Pancreas (tissue), 10 donors: ENCODE data around the gene NPEPPS. TPM values are rescaled to one million over a fixed set of nuclear protein-coding genes. Genes with fewer than 3 reads are reported as not detected.

Source experiments
- ATAC-seq, 4 donors: fragments of 200-7000 bp; cut with Tn5 transposase; one replicate each; pipeline versions ENCODE4 v1.8.0 to v1.9.1; 2020; ENCODE audit warnings: mild to moderate bottlenecking in 4 of 4, moderate library complexity in 4 of 4
- DNase-seq, 6 donors: peaks; one replicate each; pipeline ENCODE4 v3.0.0-alpha.2; 2020
- FAIRE-seq: peaks from 2 replicates; lab custom pipeline; 2012; peaks lifted over from hg19 to GRCh38; lab: Jason Lieb, UNC
- H3K27ac ChIP-seq, 4 donors: fragments of 200-600 bp; sonication (generic); 1 replicate in 3 of 4; 2 replicates in 1 of 4; pipeline versions ENCODE4 v1.5.0 to v1.8.0; 2020
- H3K27me3 ChIP-seq, 4 donors: fragments of 200-600 bp; one replicate each; pipeline ENCODE4 v1.8.0; 2021
- H3K36me3 ChIP-seq, 3 donors: fragments of 200-600 bp; sonication (generic) in 1 of 3; one replicate each; pipeline versions ENCODE4 v1.5.0 to v1.8.0; 2020 to 2021
- H3K4me1 ChIP-seq, 3 donors: fragments of 200-600 bp; one replicate each; pipeline ENCODE4 v1.8.0; 2021
- H3K4me3 ChIP-seq, 4 donors: fragments of 200-600 bp; sonication (generic) in 2 of 4; one replicate each; pipeline versions ENCODE4 v1.5.0 to v1.8.0; 2020 to 2021
- H3K9me3 ChIP-seq, 4 donors: fragments of 200-600 bp; one replicate each; pipeline ENCODE4 v1.8.0; 2021
- WGBS, 2 donors: extraction: QIAGEN DNeasy Blood & Tissue Kit; methylation state at CpG; one replicate each; pipeline ENCODE4 v1.1.7; 2013; 5-methylcytosine and 5-hydroxymethylcytosine counted together
- intact Hi-C, 3 donors: fragments of 100-400 bp; cut with DNase I; formaldehyde crosslinking; loops; one replicate each; pipeline versions ENCODE4 v1.11.1 to v1.14.2; 2022
- polyA plus RNA-seq, 2 donors: library from polyadenylated mRNA; stranded (reverse); fragments of 200-250 nt; gene quantifications; one replicate each; pipeline ENCODE4 v1.2.3, GENCODE V29; 2013
- total RNA-seq, 6 donors: library from RNA; stranded (reverse); fragmentation: NEBNext Ultra II Directional in 4 of 6; extraction: Animal tissue kit (Norgen Biotek cat#: 25700) in 4 of 6; gene quantifications; one replicate each; pipeline versions ENCODE4 v1.2.1 to v1.2.4, GENCODE V29; 2021 to 2023
- TF ChIP-seq, protein P1 (sequence below), 4 donors: fragments of 200-600 bp; sonication (generic) in 3 of 4; IDR thresholded peaks; one replicate each; pipeline versions ENCODE4 v1.5.0 to v1.8.0; 2021; ENCODE audit warnings: antibody characterized with exemption in 4 of 4
- donor health status: healthy with polysubstance abuse.
- donor health status: DM: no; HTN: no; CAD: no; lungs with moderate emphysema.
- donor health status: DM: no; HTN: no; CAD: no.
- donor health status: control.
- donor health status: control.
- donor health status: Bipolar disorder and iron deficiency.
- donor health status: DM: yes; HTN: yes; CAD: no.
- donor health status: DM: no; HTN: no; CAD: no.
- donor health status: DM: no; HTN: no; CAD: no.
- donor health status: DM: yes; HTN: yes; CAD: no.

The NPEPPS gene
- total and polyA plus RNA-seq, 8 donors = 31.9 to 72.3 (median 45.9) TPM

DNA sequence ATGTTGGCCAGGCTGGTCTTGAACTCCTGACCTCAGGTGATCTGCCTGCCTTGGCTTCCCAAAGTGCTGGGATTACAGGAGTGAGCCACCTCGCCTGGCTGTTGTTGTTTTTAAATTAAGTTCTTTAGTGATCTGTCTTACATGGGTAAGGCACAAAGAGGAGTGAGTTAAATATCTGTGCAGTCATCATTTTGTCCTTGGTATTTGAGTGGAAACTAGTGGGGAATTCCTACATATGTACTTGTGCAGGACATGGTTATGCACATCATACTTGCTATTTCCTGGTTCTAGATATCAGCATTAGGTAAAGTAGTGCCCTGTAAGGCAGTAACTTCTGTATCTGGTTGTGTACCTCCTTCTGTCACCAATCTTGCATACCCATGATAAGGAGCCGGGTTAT, 122.5 kb downstream of the NPEPPS start:
- FAIRE-seq (no peak), ATAC-seq (no peak), DNase-seq (no peak)
- intact Hi-C loops = no loop called here
- Histone ChIP-seq H3K27me3 (no peaks in the 10 kb centered on the region), H3K36me3 (peaks cover 11 to 48% (median 25%) of the 10 kb centered on the region in 3 donors), H3K4me1 (peaks cover 0 to 35% (median 10%) of the 10 kb centered on the region in 3 donors), H3K9me3 (no peaks in the 10 kb centered on the region), H3K27ac (no peak overlapping the region), H3K4me3 (no peak overlapping the region)
- TF ChIP-seq, protein P1, sequence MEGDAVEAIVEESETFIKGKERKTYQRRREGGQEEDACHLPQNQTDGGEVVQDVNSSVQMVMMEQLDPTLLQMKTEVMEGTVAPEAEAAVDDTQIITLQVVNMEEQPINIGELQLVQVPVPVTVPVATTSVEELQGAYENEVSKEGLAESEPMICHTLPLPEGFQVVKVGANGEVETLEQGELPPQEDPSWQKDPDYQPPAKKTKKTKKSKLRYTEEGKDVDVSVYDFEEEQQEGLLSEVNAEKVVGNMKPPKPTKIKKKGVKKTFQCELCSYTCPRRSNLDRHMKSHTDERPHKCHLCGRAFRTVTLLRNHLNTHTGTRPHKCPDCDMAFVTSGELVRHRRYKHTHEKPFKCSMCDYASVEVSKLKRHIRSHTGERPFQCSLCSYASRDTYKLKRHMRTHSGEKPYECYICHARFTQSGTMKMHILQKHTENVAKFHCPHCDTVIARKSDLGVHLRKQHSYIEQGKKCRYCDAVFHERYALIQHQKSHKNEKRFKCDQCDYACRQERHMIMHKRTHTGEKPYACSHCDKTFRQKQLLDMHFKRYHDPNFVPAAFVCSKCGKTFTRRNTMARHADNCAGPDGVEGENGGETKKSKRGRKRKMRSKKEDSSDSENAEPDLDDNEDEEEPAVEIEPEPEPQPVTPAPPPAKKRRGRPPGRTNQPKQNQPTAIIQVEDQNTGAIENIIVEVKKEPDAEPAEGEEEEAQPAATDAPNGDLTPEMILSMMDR (IDR thresholded peaks at IDR 0.05) = no peak
- 40 to 49% methylated on average over 2 of the region's 2 CpGs for WGBS, 2 donors

DNA sequence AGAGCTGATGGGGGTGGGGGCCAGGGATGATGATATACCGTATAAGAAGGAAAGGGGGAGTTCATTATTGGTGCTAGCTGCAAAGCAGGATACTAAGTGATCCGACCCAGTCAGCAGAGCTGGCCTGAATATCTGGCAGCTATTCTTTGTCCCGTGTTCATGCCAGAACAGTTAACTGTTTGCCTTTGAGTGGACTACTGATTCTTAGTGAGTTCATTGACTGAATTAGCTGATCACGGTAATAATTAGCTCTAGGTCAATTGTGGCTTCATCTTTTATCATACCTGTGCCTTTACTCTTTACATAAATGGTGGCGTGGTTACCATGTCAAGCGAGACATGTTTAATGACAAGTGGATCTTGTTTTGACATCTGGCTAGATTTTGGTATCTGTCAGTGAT, 124.1 kb downstream of the NPEPPS start:
- 20 to 21% methylated on average over 6 of the region's 6 CpGs for WGBS, 2 donors
- DNase-seq (peak in 1 of 6 donors; percentile 33), FAIRE-seq (no peak), ATAC-seq (no peak)
- Histone ChIP-seq H3K9me3 (no peaks in the 10 kb centered on the region), H3K36me3 (peaks cover 15 to 64% (median 39%) of the 10 kb centered on the region in 3 donors), H3K4me1 (peaks cover 0 to 29% (median 10%) of the 10 kb centered on the region in 3 donors), H3K27ac (no peak overlapping the region), H3K27me3 (no peaks in the 10 kb centered on the region), H3K4me3 (no peak overlapping the region)
- intact Hi-C loops = no loop called here
- TF ChIP-seq, protein P1 (IDR thresholded peaks at IDR 0.05) = no peak

DNA sequence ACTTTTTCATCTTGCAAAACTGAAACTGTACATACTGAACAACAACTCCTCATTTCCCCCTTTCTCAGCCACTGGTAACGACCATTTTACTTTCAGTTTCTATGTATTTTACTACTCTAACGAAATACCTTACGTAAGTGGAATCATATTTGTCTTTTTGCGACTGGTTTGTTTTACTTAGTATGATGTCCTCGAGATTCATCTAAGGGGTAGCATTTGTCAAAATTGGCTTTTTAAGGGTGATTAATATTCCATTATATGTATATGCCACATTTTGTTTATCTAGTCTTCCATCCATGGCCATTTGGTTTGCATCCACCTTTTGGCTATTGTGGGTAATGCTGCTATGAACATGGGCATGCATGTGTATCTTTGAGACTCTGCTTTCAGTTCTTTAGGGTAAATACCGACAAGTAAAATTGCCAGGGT, 129.2 kb downstream of the NPEPPS start:
- peaks cover 0 to 3% (median 0%) of the 10 kb centered on the region in 3 donors for H3K4me1 ChIP-seq
- ATAC-seq (peak in 1 of 4 donors; percentile 31), FAIRE-seq (no peak), DNase-seq (no peak)
- no peaks in the 10 kb centered on the region for H3K27me3 ChIP-seq
- no peaks in the 10 kb centered on the region for H3K9me3 ChIP-seq
- intact Hi-C loops = no loop called here
- no peak overlapping the region for H3K4me3 ChIP-seq
- TF ChIP-seq, protein P1 (IDR thresholded peaks at IDR 0.05) = no peak
- peak overlapping the region in 1 of 4 donors; percentile 26 for H3K27ac ChIP-seq
- 80% methylated on average over 6 of the region's 6 CpGs for WGBS, 2 donors
- peaks cover 10 to 77% (median 51%) of the 10 kb centered on the region in 3 donors for H3K36me3 ChIP-seq

DNA sequence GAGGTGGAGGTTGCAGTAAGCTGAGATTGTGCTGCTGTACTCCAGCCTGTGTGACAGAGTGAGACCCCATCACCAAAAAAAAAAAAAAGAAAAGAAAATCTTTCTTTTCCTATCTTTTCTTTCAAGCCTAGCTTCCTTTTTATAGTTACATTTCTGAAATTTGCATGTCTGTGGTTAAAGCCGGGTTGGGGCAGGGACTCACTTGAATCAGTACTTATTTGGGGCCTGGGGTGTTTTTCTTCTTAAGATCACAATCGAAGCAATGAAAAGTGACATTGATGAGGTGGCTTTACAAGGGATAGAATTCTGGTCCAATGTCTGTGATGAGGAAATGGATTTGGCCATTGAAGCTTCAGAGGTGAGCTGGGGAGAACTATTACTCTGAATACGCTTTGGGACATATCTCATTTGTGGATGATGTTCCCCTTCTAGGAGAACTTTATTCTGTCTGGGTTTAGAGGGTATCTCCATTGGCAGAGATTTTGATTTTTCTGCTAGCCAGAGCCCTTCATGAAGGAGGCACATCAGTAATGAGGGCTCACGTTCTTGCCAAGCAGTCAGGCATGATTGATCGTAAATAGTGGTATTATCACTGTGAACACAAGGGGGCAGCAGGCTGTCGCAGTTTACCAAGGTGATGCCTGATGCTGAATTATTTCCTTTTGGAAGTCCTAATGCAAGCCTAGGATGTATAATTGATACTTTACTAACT, 133.2 kb downstream of the NPEPPS start:
- FAIRE-seq (no peak), ATAC-seq (peak; percentile 79 to 96 (median 90)), DNase-seq (peak in 4 of 6 donors; percentile 29 to 62 (median 34))
- TF ChIP-seq, protein P1 (IDR thresholded peaks at IDR 0.05) = peak; percentile 29 to 65 (median 48)
- H3K9me3 ChIP-seq = no peaks in the 10 kb centered on the region
- no peaks in the 10 kb centered on the region for H3K27me3 ChIP-seq
- H3K4me3 ChIP-seq = no peak overlapping the region
- H3K4me1 ChIP-seq = no peaks in the 10 kb centered on the region
- WGBS, 2 donors = 38 to 43% methylated on average over 6 of the region's 6 CpGs
- H3K36me3 ChIP-seq = peaks cover 2 to 81% (median 42%) of the 10 kb centered on the region in 3 donors
- no peak overlapping the region for H3K27ac ChIP-seq
- intact Hi-C loops = no loop called here

DNA sequence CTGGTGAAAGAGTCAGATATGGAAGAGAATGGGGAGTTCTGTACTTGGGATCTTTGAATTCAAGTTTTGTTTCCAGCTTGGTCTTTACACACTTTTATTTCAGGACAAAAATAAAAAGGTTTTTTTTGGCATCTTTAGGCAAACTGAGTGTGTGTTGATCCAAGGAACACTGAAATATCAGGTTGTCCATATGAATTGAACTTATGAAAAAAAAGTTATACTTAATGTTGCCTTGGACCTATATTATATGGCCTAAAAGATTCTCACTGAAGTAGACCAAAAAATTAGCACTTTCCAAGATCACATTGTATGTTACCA, 133.7 kb downstream of the NPEPPS start:
- H3K9me3 ChIP-seq = no peaks in the 10 kb centered on the region
- TF ChIP-seq, protein P1 (IDR thresholded peaks at IDR 0.05) = peak in 1 of 4 donors; percentile 3
- intact Hi-C loops = no loop called here
- H3K36me3 ChIP-seq = peaks cover 7 to 81% (median 39%) of the 10 kb centered on the region in 3 donors
- FAIRE-seq (no peak), ATAC-seq (no peak), DNase-seq (no peak)
- no peaks in the 10 kb centered on the region for H3K4me1 ChIP-seq
- H3K27ac ChIP-seq = no peak overlapping the region
- no peak overlapping the region for H3K4me3 ChIP-seq
- no peaks in the 10 kb centered on the region for H3K27me3 ChIP-seq
